Osteoblast (primary cell): Measurements from ENCODE around the gene IFNGR2. TPM values are rescaled to one million over a fixed set of nuclear protein-coding genes. Genes with fewer than 3 reads are reported as not detected.

Experiments used
- DNase-seq: peaks from one replicate; pipeline ENCODE4 v3.0.0; 2011; ENCODE audit warnings: low spot score, mixed read lengths; ENCODE audit not compliant: insufficient read length; ENCODE audit errors: missing footprints
- H2AFZ ChIP-seq: 2 replicates; pipeline ENCODE4 v1.6.0; 2011; ENCODE audit warnings: mild to moderate bottlenecking, low read length
- H3K27ac ChIP-seq: 2 replicates; pipeline ENCODE4 v1.5.1; 2011; ENCODE audit warnings: mild to moderate bottlenecking, low read depth, low read length, moderate library complexity
- H3K27me3 ChIP-seq: 2 replicates; pipeline ENCODE4 v1.6.0; 2012; ENCODE audit warnings: mild to moderate bottlenecking, control low read depth, inconsistent platforms, low read length, moderate library complexity; ENCODE audit not compliant: insufficient read depth
- H3K36me3 ChIP-seq: 2 replicates; pipeline ENCODE4 v1.5.1; 2011; ENCODE audit warnings: mild to moderate bottlenecking, low read length, control low read depth, moderate library complexity; ENCODE audit not compliant: insufficient read depth
- H3K4me1 ChIP-seq: 2 replicates; pipeline ENCODE4 v1.5.1; 2011; ENCODE audit warnings: mild to moderate bottlenecking, low read length, control low read depth, moderate library complexity; ENCODE audit not compliant: insufficient read depth
- H3K4me2 ChIP-seq: 2 replicates; pipeline ENCODE4 v1.6.0; 2011; ENCODE audit warnings: mild to moderate bottlenecking, low read length; ENCODE audit not compliant: insufficient read depth
- H3K4me3 ChIP-seq: fragments of 200-600 bp; sonication (generic); 3 replicates; pipeline ENCODE4 v1.5.1; 2012; ENCODE audit warnings: mild to moderate bottlenecking, low read length, inconsistent platforms; ENCODE audit not compliant: insufficient read depth
- H3K79me2 ChIP-seq: 2 replicates; pipeline ENCODE4 v1.6.0; 2012; ENCODE audit warnings: mild to moderate bottlenecking, low read length, control low read depth, inconsistent platforms; ENCODE audit not compliant: insufficient read depth
- H3K9me3 ChIP-seq: 2 replicates; pipeline ENCODE4 v1.5.1; 2011; ENCODE audit warnings: low read depth, low read length, control low read depth
- H4K20me1 ChIP-seq: 2 replicates; pipeline ENCODE4 v1.6.0; 2012; ENCODE audit warnings: mild to moderate bottlenecking, low read length, control low read depth; ENCODE audit not compliant: insufficient read depth
- CTCF ChIP-seq: IDR thresholded peaks from 2 replicates; pipeline ENCODE4 v1.5.1; 2011; ENCODE audit warnings: mild to moderate bottlenecking, low read depth, low read length, moderate library complexity; ENCODE audit errors: extremely low read depth
- total RNA-seq: library from RNA; depleted of rRNA; stranded (reverse); fragments of >200 nt; gene quantifications from 2 replicates; pipeline ENCODE4 v1.2.3, GENCODE V29; 2012

The IFNGR2 gene
- total RNA-seq, 1 donor: 60.1 TPM

GRCh38 chr21:33383056-33383888 lies 19.9 kb upstream of the IFNGR2 start:
- H2AFZ ChIP-seq: peak overlapping the region; percentile 93
- H4K20me1 ChIP-seq: no peaks in the 10 kb centered on the region
- H3K27ac ChIP-seq: peak overlapping the region; percentile 73
- peak overlapping the region; percentile 42 for H3K4me3 ChIP-seq
- no peaks in the 10 kb centered on the region for H3K27me3 ChIP-seq
- H3K4me2 ChIP-seq: peak overlapping the region; percentile 74
- H3K79me2 ChIP-seq: no peaks in the 10 kb centered on the region
- H3K4me1 ChIP-seq: peaks cover 35% of the 10 kb centered on the region
- TF ChIP-seq CTCF: no peak
- DNase-seq: peak; percentile 85
- H3K9me3 ChIP-seq: no peaks in the 10 kb centered on the region
- no peaks in the 10 kb centered on the region for H3K36me3 ChIP-seq

DNA sequence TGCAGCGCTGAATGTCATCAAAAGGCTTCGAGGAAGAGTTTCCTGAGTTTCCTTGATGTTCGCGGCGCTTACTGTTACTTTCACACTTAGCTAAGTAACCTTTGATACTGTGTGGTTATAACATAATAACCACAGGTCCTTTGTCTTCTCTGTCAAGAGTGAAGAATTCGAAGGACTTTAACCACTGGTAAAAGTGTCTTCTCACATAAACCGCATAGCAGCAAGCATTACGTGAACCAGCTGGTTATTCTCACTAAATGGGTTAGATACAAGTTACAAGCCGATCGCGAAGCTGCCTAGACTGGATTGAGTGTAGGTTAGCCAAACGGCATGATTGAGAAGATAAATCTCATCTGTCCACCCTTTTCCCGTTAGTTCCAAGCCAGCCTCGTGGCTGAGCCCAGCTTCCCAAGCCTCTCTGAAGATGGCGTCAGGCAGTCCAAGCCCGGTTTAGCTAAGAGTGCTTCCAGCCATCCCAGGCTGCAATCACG lies 18.3 kb upstream of the IFNGR2 start:
- no peaks in the 10 kb centered on the region for H3K79me2 ChIP-seq
- no peak overlapping the region for H2AFZ ChIP-seq
- no peaks in the 10 kb centered on the region for H4K20me1 ChIP-seq
- H3K4me1 ChIP-seq: peaks cover 29% of the 10 kb centered on the region
- no peak for DNase-seq
- H3K9me3 ChIP-seq: no peaks in the 10 kb centered on the region
- no peaks in the 10 kb centered on the region for H3K27me3 ChIP-seq
- H3K27ac ChIP-seq: no peak overlapping the region
- TF ChIP-seq CTCF: no peak
- H3K36me3 ChIP-seq: no peaks in the 10 kb centered on the region
- no peak overlapping the region for H3K4me2 ChIP-seq
- H3K4me3 ChIP-seq: no peak overlapping the region

DNA sequence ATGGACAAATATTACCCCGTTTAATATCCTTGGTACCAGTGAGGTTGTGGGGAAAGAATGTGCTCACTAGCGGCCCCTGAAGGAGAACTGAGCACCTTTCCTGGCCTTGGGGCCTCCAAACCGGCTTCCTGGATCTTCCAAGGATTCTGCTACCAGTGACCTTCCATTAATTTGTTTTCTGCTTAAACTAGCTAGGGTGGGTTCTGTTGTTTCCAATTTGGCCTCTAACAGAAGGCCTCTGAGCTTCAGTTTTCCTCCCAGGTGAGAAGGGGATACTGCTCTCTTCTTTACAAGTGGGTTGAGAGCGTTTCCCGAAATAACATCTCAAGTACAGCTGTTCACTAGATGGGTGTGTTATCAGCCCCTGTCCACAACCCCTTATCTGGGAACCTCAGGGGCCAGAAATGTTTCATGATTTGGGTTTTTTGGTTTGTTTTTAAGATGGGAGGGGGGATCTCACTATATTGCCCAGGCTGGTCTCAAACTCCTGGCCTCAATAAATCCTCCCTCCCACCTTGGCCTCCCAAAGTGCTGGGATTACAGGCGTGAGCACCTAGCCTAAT lies 16.9 kb upstream of the IFNGR2 start:
- Histone ChIP-seq H3K4me1 (peaks cover 16% of the 10 kb centered on the region), H3K36me3 (no peaks in the 10 kb centered on the region), H2AFZ (no peak overlapping the region), H3K4me3 (no peak overlapping the region), H3K27me3 (no peaks in the 10 kb centered on the region), H3K4me2 (no peak overlapping the region), H3K79me2 (no peaks in the 10 kb centered on the region), H3K9me3 (no peaks in the 10 kb centered on the region), H3K27ac (no peak overlapping the region), H4K20me1 (no peaks in the 10 kb centered on the region)
- DNase-seq: no peak
- no peak for TF ChIP-seq CTCF

DNA sequence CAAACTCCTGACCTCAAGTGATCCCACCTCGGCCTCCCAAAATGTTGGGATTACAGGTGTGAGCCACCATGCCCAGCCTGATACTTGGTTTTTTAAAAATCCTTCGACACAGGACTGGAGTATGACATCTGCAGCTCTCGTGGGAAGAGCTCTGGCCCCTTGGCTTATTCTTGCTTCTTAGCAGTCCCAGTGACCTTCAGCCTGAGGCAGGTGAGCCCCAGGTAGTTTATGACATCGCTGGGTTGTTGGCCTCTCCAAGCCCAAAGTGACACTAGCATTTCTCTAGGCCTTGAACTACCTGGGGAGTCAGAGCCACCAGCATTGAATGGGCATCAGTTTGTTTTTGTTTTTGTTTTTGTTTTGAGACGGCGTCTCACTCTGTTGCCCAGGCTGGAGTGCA lies 15.9 kb upstream of the IFNGR2 start:
- no peak overlapping the region for H2AFZ ChIP-seq
- peaks cover 14% of the 10 kb centered on the region for H3K4me1 ChIP-seq
- no peaks in the 10 kb centered on the region for H4K20me1 ChIP-seq
- H3K27ac ChIP-seq: no peak overlapping the region
- no peaks in the 10 kb centered on the region for H3K27me3 ChIP-seq
- H3K4me2 ChIP-seq: no peak overlapping the region
- H3K36me3 ChIP-seq: no peaks in the 10 kb centered on the region
- TF ChIP-seq CTCF: no peak
- no peak overlapping the region for H3K4me3 ChIP-seq
- no peak for DNase-seq
- H3K79me2 ChIP-seq: no peaks in the 10 kb centered on the region
- no peaks in the 10 kb centered on the region for H3K9me3 ChIP-seq
